Activated CD8-positive, alpha-beta T cell treated with anti-CD3 and anti-CD28 coated beads for 36 hours (primary cell): ENCODE data around the gene LEMD1. TPM values are rescaled to one million over a fixed set of nuclear protein-coding genes. Genes with fewer than 3 reads are reported as not detected.

Experiments
- ATAC-seq: fragments of 200-7000 bp; cut with Tn5 transposase; one replicate; pipeline ENCODE4 v1.10.0; 2021; ENCODE audit warnings: mild to moderate bottlenecking, moderate library complexity
- CTCF ChIA-PET: fragments of 350-600 bp; sonication (Branson Sonifier 250); formaldehyde crosslinking; loops from one replicate; lab custom pipeline; 2021; ENCODE audit warnings: antibody characterized with exemption; lab: Charles Lee
- POLR2A ChIA-PET: fragments of 350-600 bp; sonication (Branson Sonifier 250); formaldehyde crosslinking; loops from one replicate; lab custom pipeline; 2021; ENCODE audit warnings: antibody characterized with exemption; lab: Charles Lee
- DNase-seq: peaks from one replicate; pipeline ENCODE4 v3.0.0-alpha.2; 2020
- H3K27ac Mint-ChIP-seq: one replicate; pipeline ENCODE4 v1.8.0; 2021; ENCODE audit warnings: mild to moderate bottlenecking, mixed read lengths
- H3K27me3 Mint-ChIP-seq: one replicate; pipeline ENCODE4 v1.8.0; 2021; ENCODE audit warnings: mixed read lengths
- H3K36me3 Mint-ChIP-seq: one replicate; pipeline ENCODE4 v1.8.0; 2021; ENCODE audit warnings: low read depth, mixed read lengths
- H3K4me1 Mint-ChIP-seq: one replicate; pipeline ENCODE4 v1.8.0; 2021; ENCODE audit warnings: low read depth, mixed read lengths
- H3K4me3 Mint-ChIP-seq: one replicate; pipeline ENCODE4 v1.8.0; 2021; ENCODE audit warnings: mild to moderate bottlenecking, moderate library complexity, mixed read lengths
- H3K9me3 Mint-ChIP-seq: one replicate; pipeline ENCODE4 v1.8.0; 2021; ENCODE audit warnings: mixed read lengths
- intact Hi-C: fragments of 100-400 bp; cut with micrococcal nuclease; formaldehyde crosslinking; loops from one replicate; pipeline ENCODE4 v1.10.0; 2022
- total RNA-seq, 2 experiments: library from RNA; stranded (reverse); gene quantifications; one replicate each; pipeline ENCODE4 v1.2.3, GENCODE V29; 2021
- TF ChIP-seq, protein P1 (sequence below): fragments of 200-600 bp; IDR thresholded peaks from one replicate; pipeline ENCODE4 v1.8.0; 2022; ENCODE audit warnings: antibody characterized with exemption, mild to moderate bottlenecking

The LEMD1 gene
- total RNA-seq, 2 experiments from 2014 or later = 0.58 to 0.81 TPM

DNA sequence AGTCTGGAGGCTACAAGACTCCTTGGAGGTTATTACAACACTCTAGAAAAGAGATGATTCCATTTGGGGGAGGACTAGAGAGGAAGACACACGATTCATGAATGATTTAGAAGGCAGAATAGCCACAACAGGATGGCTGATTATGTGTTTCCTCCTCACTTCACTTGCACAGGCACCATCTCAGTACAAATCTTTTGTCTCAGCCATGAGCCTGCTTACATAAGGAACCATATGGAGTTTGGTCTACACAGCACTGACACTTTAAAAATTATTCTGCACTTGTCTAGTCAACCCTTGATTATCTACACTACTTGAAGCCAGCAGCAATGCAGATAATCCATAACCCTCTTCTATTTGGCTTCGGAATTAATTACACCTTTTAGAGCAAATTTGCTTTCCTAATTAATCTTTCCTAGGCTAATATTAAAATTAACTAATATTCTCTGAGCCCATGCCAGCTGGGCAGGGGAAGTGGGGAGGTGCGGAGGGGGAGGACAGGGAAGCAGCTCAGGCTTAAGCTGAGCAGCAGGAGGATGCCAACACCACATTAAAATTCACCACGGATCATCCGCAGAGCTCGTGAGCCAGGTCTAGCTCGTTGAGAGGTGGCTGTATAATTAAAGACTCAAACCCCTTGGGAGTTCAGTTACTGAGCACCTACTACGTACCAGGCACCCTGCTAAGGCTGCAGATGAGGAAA is 3.2 kb upstream of the LEMD1 start:
- no peaks in the 10 kb centered on the region for H3K4me1 Mint-ChIP-seq
- H3K9me3 Mint-ChIP-seq = no peaks in the 10 kb centered on the region
- CTCF ChIA-PET = interaction anchor here (1.1 to 12.4 kb wide), 5 partner anchors 28 to 364 kb away, joined by 3 to 153 read pairs (median 6); no protein-coding TSS in a partner anchor
- no peak overlapping the region for H3K27ac Mint-ChIP-seq
- no peak for DNase-seq
- POLR2A ChIA-PET = no interaction called here
- intact Hi-C loops = no loop called here
- TF ChIP-seq, protein P1, sequence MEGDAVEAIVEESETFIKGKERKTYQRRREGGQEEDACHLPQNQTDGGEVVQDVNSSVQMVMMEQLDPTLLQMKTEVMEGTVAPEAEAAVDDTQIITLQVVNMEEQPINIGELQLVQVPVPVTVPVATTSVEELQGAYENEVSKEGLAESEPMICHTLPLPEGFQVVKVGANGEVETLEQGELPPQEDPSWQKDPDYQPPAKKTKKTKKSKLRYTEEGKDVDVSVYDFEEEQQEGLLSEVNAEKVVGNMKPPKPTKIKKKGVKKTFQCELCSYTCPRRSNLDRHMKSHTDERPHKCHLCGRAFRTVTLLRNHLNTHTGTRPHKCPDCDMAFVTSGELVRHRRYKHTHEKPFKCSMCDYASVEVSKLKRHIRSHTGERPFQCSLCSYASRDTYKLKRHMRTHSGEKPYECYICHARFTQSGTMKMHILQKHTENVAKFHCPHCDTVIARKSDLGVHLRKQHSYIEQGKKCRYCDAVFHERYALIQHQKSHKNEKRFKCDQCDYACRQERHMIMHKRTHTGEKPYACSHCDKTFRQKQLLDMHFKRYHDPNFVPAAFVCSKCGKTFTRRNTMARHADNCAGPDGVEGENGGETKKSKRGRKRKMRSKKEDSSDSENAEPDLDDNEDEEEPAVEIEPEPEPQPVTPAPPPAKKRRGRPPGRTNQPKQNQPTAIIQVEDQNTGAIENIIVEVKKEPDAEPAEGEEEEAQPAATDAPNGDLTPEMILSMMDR = no peak
- no peak for ATAC-seq
- H3K36me3 Mint-ChIP-seq = no peaks in the 10 kb centered on the region
- H3K4me3 Mint-ChIP-seq = no peak overlapping the region
- H3K27me3 Mint-ChIP-seq = peaks cover 20% of the 10 kb centered on the region

DNA sequence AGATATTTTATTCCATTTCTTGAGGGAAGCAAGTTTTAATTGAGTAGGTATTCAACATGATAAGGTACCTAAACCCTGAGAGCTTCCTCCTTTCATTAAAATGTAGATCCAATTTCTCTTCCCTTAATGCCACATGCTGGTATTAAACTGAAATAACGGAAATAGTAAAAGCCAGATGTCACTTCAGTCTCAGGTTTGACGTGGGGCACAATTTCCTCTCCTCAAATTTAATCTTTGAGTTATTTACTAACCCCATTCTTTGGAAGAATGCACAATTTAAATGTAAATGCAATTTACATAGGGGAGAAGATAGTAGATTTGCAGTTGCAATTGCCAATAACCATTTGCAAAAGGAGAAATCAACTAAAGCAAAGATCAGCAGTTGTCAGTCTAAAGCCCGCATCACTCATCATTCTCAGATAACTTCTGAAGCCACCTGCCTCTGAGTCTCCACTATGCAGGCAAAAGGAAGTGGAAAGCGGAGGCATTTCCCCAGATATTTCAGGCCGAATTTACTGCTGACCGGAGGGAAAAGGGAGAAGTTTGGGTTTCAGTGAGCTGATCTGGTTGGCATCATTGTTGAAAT is 2.1 kb upstream of the LEMD1 start:
- CTCF ChIA-PET = interaction anchor here (1.1 to 12.4 kb wide), 6 partner anchors 9 to 100 kb away, joined by 3 to 153 read pairs (median 6); no protein-coding TSS in a partner anchor
- Mint-ChIP-seq H3K27me3 (peaks cover 22% of the 10 kb centered on the region), H3K4me3 (no peak overlapping the region), H3K9me3 (no peaks in the 10 kb centered on the region), H3K4me1 (no peaks in the 10 kb centered on the region), H3K27ac (no peak overlapping the region), H3K36me3 (no peaks in the 10 kb centered on the region)
- intact Hi-C loops = no loop called here
- DNase-seq (no peak), ATAC-seq (no peak)
- POLR2A ChIA-PET = no interaction called here
- TF ChIP-seq, protein P1 = no peak

DNA sequence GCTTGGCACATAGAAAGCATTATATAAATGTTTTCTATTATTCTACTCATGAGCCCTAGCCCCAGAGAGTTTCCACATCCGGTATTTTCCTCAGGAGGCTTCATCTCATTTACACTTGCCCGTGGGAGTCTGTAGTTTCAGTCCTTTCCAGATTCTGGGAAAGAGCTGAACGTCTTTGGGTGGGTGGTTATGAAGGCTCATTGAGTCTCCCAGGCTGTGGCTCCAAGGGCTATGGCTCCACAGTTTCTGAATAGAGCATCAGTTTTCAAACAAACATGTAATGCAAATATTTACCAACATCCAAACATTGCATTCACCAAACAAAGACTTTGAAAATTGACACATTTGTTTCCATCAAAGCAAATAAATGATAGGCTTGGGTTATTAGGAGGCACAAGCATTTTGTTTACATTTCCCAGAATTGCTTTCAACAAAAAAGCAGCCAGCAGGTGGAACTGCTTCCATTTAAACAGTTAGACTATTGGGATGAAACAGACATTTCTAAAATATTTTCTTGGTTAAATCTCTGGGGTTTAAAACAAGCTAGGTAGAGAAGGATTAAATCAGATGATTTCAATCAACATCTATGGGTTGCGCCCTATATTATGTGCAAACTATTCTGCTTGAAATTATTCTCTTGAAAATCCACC is 1.3 kb upstream of the LEMD1 start:
- intact Hi-C loops = no loop called here
- POLR2A ChIA-PET = no interaction called here
- Mint-ChIP-seq H3K9me3 (no peaks in the 10 kb centered on the region), H3K4me1 (no peaks in the 10 kb centered on the region), H3K27me3 (peaks cover 22% of the 10 kb centered on the region), H3K4me3 (no peak overlapping the region), H3K27ac (no peak overlapping the region), H3K36me3 (no peaks in the 10 kb centered on the region)
- ATAC-seq = no peak
- TF ChIP-seq, protein P1 = no peak
- DNase-seq = no peak
- CTCF ChIA-PET = interaction anchor here (1.0 to 12.4 kb wide), 8 partner anchors 7 to 101 kb away, joined by 3 to 153 read pairs (median 6); no protein-coding TSS in a partner anchor

DNA sequence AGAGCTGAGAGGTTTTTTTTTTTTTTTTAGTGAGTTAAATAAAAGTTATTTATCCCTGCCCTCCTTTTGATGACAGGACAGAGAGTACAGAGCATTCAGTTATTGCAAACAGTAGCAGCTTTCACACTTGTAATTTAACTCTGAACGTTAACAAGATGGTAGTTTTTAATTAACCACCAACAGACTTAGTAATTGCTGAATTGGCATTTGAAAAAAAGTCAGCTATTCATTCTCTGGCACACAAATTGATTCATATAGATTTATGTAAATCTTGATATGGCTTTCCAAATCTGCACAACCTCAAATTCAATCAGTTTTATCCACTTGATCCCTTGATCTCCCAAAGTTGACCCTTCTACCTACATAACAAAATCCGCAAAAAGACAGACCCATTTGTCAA is 918 bp downstream of the LEMD1 start:
- Mint-ChIP-seq H3K27me3 (peaks cover 22% of the 10 kb centered on the region), H3K27ac (no peak overlapping the region), H3K4me3 (no peak overlapping the region), H3K9me3 (no peaks in the 10 kb centered on the region), H3K4me1 (no peaks in the 10 kb centered on the region), H3K36me3 (no peaks in the 10 kb centered on the region)
- POLR2A ChIA-PET = interaction anchor here (1.2 kb wide), 1 partner anchor 10 kb away, joined by 4 read pairs; no protein-coding TSS in a partner anchor
- intact Hi-C loops = no loop called here
- DNase-seq (no peak), ATAC-seq (no peak)
- CTCF ChIA-PET = interaction anchor here (1.0 to 6.6 kb wide), 5 partner anchors 10 to 103 kb away, joined by 3 to 27 read pairs (median 8); no protein-coding TSS in a partner anchor
- TF ChIP-seq, protein P1 = no peak
